COLO668 (cell line): ENCODE measurements around the gene GAS2L2.

ENCODE experiments used
- DNase-seq: peaks from one replicate; lab custom pipeline; 2025; ENCODE audit not compliant: unreplicated experiment; lab: John Stamatoyannopoulos, UW

Gene GAS2L2

DNA sequence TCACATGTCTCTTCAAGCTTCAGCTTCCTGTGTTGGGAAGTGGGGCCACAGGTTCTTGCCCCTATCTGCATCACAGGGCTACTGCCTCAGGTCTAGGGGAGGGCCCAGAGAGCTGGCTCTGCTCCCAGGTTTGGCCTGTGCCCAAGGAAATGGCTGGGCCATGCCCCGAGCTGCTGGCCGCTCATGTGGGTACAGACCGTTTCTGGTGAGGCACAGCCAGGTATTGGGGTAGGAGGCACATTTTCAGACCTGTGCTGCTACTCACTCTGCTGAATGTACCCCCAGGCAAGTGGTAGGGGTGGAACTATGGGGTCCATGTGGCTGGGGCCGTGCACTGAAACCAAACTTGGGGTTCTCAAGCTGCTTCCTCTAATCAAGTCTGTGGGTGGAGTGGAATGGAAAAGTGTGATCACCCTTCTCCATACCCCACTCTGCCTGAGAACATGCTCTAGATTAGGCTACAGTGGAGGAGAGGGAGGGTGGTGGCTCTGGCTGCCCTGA, 4.6 kb downstream of the GAS2L2 start:
- DNase-seq = no peak

DNA sequence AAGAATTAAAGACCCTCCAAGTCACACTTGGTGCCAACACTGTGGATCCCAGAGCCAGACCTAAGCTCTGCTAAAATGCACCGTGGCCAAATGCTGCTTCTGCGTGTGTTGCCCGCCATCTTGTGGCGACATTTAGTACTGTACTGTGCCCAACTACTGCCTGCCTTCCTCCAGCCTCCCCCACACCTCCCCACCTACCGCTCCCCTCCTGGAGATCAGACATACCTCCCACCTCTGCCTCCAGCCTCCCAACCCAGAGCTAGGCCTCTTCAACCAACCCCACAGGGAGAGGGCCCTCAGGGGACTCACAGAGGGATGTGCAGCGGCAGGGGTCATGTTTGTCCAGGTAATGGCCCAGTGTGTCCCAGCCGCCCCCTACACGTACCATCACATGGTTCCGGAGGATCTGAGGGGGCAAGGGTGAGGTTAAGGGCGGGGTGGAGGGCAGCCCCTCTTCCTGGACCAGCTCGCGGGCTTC, 5.5 kb downstream of the GAS2L2 start:
- peak; percentile 48 for DNase-seq

DNA sequence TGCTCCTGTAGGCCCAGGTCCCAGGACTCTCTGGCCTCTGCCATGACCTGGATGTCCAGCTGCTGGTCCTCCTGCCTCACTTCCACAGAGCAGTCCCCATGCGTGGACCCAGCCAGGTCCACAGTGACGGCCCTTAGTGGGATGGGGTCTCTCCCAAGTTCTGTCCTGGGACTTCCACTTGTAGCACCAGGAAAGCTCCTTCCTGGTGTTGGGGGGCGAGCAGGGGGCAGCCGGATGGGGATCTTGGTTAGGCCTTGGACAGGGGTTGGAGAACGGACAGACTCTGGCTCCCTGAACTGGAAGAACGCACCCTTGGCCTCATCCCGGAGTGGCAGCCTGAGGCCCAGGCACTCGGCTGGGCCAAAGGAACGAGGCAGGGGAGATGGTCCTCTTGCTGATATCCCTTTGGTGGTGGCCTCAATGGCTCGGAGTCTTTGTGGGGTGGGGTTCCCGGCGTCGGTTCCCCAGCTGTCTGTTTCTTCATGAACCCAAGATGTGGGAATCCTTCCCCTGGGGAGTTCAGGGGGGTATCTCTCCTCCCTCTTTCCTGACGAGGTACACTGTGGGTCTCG, 7.2 kb downstream of the GAS2L2 start:
- DNase-seq = no peak

DNA sequence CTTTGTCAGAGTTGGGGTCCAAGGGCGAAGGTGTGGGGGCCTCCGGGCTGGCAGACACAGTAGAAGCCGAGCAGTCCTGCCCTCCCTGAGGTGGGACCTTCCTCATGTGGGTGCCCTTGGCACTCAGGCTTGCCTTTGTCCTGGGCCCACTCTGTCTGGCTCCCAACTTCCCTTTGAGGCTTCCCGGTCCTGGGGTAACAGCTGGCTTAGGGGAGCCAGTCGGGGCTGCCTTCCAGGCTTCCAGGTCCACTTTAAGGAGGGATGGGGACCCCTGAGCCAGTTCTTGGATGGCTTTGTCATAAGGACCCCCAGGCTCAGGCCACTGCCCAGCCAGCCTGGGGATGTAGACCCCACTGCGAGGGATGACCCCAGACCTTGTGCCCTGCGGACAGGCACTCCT, 7.8 kb downstream of the GAS2L2 start:
- no peak for DNase-seq

DNA sequence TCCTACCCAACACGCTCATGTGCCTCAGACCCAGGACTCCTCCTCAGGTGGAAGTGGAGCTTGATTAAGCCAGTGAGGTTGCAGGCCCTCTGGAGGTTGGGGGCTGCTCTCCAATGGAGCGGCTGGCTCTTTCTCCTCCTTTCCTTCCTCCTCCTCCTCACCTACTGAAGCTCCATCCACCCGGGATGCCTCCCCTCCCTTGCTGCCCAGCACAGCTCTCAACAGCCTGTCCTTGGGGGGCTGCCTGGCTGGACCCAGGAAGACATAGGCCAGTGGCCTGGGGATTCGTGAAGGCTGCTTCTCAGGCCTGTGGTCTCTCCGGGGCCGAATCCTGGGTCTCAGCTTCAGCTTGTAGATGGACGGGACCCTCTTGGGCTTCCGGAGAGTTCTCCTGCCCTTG, 8.2 kb downstream of the GAS2L2 start:
- no peak for DNase-seq

DNA sequence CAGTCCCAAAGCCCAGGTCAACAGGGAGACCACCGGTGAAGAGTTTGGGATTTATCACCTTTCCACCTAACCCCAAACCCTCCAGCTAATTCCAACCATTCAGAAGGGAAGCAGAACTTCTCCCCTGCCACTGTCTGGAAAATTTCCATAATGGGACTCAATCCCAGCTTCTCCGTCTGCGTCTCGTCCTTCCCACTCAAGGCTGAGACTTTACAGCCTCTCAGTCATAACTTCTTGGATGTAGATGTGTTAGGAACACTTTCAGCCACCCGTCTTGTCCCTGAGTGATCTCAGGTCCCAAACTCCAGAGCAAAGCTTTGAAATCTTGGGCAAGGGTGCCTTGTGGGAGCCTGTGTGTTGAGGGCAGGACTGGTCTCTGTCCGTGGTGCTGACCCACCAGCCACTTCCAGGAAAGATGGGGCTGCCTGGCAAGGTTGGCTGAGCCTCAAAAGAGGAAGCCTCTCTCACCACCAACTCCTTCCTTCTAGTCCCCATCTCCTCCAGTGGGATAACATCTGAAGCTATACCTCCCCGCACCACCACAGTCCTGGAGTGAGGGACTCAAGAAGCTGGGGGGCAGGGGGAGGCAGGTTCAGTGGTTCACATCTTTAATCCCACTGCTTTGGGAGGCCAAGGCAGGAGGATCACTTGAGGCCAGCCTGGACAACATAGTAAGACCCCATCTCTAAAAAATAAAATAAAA, 9.3 kb downstream of the GAS2L2 start:
- DNase-seq = no peak

DNA sequence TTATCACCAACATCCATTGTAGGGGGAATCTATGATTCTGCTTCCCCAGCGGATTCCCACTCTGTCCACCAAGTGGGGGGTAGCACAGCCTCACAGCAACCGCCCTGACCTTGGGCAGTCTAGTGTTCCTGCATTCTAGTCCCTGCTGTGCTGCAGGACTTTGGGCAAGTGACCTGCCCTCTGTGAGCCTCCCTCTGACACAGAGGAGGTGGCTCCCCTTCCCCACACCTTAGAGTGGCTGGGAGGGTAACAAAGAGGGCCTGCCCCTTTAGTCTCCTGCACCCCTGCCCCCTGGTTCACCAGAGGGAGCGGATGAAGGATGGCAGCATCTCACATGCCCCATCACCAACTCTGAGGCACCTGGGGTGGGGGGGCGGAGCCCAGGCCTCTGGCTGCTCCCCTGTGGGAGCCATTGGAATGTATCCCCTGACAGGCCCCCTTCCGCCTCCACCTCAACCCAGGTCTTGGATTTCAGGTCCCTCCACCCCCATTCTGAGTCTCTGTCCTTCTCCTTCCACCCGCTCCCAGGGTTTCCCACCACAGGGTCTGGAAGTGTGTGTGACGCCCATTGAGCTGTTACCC, 10.1 kb downstream of the GAS2L2 start:
- DNase-seq = no peak

DNA sequence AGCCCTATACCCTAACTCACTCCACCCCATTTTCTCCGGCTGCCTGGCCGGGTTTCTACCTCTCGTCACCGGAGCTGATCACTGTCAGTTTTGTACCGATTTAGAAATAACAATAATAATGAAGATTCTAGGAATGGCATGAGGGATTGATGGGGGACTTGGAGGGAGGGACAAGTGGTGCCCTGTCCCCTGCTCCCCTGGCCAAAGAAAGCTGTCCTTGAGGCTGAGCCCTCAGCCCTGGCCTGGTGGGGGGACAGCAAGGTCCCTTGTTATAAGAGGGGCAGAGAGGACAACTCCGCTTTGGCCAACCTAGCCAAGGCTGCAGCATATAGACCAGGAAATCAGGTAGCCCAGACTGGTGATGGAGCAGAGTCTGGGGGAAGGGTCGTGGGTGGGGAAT, 10.5 kb downstream of the GAS2L2 start:
- DNase-seq = no peak

DNA sequence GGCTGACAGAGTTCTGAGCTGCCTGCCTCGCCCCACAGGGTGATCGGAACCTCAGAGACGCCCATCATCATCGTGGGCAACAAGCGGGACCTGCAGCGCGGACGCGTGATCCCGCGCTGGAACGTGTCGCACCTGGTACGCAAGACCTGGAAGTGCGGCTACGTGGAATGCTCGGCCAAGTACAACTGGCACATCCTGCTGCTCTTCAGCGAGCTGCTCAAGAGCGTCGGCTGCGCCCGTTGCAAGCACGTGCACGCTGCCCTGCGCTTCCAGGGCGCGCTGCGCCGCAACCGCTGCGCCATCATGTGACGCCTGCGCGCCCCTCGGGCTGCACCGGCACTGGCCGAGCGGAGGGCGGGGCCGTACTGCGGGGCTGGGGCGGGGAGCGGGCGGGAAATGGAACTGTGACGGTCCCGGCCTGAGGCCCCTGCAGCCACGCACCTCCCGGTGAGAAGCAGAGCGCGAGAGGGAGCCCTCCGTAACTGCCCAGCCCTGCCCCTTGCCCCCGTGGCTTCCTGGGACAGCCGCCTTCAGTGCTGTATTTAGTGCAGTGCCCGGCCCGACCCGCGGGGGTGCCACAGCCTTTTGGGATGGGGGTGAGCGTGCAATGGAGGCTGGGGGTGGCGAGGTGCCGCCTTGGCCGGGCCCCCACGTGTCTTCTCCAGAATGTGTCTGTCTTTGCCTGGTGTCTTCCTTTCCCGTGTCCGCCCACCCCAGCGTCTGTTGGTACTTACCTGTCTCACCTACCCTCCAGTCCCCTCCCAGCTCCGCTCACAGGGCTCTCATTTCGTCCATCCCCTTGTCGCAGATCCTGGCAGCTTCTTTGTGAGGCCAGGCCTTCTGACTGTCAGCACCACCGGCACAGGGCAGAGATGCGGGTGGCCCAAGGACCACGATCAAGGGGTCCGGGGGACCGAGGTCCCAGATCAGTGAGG, 11.8 kb downstream of the GAS2L2 start:
- peak; percentile 4 for DNase-seq

DNA sequence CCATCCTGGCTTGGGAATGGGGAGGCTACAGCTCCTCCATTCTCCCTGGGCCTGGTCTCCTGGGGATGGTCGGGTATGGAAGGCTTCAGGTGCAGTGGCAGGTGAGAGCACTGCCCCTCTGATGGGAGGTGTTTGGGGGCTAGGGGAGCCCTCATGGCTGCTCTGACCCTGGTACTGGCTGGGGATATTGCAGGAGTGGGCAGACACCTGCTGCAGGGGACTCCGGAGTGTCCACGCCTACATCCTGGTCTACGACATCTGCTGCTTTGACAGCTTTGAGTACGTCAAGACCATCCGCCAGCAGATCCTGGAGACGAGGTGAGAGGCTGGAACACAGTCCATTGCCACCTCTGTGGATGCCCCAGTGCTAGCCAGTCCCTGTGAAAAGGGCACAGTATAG, 12.8 kb downstream of the GAS2L2 start:
- no peak for DNase-seq

DNA sequence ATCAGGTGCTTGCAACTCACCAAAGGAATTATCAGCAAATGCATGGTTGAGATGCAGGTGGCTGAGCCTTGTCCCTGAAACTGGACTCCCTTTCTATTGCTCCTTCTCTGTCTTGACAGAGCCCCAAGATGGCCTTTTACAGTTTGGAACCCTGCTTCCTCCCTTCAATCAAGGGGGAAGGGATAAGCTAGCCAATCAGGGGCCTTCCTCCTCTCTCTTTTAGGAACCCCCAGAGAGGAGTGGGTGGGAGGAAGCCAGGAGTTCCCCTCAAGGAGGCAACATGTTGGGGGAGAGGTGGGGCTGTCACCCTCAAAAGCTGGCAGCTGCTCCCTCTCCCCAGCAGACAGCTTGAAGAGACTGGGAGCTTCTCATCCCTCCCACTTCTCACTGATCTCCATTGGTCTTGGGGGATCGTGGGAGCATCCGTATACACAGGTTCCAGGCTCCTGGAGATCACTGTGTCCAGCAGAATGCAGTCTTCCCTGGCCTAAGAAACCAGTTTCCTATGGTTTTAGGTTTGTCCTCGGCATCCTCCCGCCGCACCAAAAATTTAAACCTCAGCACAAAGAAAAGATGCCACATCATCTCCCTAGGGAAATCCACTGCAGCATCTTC, 14.4 kb downstream of the GAS2L2 start:
- no peak for DNase-seq

DNA sequence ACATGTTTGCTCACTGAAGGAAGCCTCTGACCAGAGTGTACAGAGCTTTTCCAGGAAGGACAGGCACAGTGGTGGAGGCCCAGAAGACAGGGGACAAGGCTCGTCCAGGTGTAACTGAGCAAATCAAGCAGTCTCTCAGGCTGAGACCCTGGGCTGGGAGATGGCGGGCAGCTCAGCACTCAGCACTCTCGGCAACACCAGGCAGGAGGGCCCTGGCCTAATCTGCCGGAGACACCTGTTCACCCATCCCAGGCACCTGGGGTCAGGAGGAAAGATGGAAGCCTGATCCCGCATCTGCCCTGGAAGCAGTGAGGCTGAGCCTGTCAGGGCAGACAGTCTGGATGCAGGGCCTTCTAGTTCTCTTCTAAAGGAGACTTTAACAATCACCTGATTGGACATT, 16.8 kb downstream of the GAS2L2 start:
- no peak for DNase-seq

DNA sequence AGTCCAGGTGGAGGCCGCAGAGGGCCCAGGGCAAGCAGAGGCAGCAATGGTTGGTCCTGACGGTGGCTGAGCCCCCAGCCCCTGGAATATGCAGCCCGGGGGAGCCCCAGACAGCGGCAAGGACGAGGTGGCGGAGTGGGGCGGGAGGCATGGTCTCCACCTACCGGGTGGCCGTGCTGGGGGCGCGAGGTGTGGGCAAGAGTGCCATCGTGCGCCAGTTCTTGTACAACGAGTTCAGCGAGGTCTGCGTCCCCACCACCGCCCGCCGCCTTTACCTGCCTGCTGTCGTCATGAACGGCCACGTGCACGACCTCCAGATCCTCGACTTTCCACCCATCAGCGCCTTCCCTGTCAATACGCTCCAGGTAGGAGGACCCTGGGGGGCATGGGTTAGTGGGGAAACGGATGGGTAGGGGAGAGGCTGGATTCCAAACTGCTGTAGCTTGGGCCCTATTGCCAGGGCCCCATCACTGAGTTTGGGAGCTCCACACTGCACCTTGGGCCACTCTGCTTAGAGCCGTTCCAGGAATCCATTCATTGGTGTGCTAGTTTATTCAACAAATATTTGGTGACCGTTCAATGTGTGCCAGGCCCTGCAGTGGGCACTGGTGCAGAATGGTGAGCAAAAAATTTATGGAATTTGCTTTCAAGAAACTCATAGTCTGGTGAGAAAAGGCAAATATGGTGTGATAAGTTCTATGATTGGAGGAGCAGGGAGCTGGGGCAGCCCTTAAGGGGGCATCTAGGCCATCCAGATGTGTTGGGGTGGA, 17.8 kb downstream of the GAS2L2 start:
- DNase-seq = no peak

DNA sequence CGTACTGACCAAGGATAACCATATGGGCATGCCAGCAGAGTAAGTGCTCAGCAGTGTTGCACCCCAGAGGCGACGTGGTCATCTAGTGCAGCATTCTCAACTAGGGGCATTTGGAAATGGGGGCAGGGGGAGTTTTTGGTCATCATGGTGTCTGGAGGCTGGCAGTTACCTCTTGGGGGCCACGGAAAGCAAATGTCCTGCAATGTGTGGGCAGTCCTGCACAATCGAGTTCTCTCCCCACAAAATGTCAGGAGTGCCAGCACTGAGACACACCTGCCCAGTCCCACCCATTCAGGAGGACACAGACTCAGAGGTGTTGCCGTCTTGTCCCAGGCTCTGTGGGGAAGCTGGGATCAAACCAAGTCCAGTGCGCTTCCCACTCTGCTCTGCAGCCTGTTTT, 18.6 kb downstream of the GAS2L2 start:
- DNase-seq = no peak

DNA sequence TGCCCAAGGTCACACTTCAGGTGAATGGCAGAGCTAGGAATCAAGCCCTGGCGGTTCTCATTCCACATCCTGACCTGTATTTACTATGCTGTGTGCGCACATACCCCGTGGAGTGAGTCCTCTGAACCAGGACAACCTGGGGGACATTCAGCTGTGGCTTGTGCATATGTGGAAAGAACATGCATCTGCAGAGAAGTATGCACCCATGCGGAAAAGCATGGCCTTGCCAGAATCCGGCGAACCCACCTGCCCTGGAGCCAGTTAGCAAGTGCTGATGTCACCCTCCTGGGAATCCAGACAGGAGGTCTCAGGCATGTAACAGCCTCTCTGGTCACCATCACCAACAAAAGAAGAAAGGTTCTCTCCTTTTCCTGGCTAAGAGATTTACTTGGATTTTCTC, 19.7 kb downstream of the GAS2L2 start:
- no peak for DNase-seq

DNA sequence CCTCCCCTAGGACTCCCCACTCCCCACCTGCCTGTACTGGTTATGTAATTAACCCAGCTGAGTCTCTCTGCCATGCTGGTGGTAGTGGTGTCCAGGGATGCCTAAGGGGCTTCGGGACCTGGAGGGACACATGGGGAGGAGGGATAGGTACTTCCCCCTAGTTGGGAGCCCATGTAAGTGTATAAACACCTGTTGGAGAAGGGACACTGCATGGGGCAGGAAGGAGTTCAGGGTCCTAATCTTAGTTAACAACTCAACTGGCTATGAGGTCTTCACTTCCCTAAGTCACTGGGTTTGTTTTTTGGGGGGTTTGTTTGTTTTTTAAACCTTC, 20.3 kb downstream of the GAS2L2 start:
- DNase-seq = no peak

DNA sequence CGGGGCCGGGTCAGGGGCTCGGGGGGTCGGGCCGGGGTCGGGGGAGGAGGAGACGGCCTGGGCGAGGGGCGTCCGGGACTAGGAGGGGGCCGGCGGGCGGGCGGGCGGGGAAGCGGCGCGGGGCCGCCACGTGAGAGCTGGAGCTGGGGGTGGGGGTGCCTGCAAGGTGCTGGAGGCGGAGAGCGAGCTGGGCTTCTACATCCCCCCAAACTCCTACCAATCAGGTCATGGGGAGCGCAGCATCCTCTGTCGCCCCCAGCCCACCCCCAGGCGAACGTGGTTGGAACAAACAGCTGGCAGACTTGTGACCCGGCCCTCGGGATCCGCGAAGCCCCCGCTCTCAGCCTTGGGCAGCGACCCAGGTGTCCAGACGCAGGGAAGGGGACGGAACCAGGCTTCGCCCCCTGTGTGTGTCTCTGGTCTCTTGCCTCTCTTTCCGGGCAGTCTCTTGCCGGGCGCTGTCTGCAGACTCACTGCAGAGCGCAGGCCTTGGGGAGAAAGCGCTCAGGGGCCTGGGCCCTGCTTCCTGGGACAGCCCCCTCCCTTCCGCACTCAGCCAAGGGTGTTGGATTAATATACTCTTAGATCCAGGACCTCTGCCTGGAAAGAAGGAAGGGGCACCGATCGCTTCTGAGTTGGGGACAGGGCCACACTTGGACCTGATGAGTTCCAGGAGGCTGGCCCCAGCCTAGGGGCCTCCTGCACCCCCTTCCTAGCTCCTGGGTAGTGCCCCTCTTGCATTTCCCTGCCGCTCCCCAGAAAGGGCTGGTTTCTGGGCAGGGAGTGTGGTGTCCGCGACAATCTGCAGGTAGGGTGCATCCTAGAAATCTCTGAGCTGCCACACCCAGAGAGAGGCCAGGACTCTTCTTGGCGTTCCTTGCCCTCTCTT, 20.9 kb downstream of the GAS2L2 start:
- DNase-seq = no peak

DNA sequence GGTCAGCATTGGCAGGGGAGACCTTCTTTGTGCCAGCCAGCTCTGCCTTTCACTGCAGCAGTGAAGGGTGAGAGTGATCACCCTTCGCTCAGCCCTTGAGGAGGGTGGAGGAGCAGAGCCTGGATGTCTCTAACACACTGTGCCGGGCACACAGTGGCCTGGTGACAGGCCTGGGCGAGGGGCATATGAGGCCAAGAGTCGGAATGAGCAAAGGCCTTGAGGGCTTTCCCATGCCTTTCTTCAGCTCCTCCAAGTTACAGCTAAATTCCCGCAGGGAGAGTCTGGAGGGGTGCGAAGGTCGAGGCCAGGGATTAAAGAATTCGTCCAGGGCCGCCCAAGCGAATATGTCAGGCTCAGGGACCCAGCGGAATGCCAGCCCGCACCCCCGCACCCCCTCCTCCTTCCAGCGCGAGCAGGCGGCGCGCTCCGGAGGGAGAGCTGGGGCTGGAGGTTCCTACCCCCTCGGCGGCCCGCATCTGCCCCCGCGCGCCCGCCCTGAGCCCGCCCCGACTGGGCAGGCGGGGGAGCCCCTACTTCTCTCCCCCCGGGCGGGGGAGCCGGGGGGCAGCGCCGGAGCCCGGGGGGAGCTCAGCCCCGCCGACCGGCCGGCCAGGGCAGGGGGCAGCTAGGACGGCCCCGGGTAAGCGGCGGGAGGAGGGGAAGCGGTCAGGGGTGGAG, 21.7 kb downstream of the GAS2L2 start, which contains the start of gene RASL10B:
Gene RASL10B, plus strand, starts transcription at position 401 of the 678 bp plus-strand sequence. CDS start 3,546 bp downstream, outside the sequence.
- peak; percentile 2 for DNase-seq
